ENCODE measurements around the gene TRIM31. TPM values are rescaled to one million over a fixed set of nuclear protein-coding genes. Genes with fewer than 3 reads are reported as not detected.

The TRIM31 gene
- total RNA-seq, 4 donors from 2014 or later: not detected

GRCh38 chr6:30060606-30061091 lies 52.2 kb downstream of the TRIM31 start:
- TF ChIP-seq CTCF (IDR thresholded peaks at IDR 0.05; ENCODE audit: low read depth): no peak

GRCh38 chr6:30055513-30055912 lies 57.4 kb downstream of the TRIM31 start:
- TF ChIP-seq CTCF (IDR thresholded peaks at IDR 0.05; ENCODE audit: low read depth): no peak

GRCh38 chr6:30053682-30054081 lies 59.2 kb downstream of the TRIM31 start:
- TF ChIP-seq CTCF (IDR thresholded peaks at IDR 0.05; ENCODE audit: low read depth): no peak

Small RNAs within 50 kb of the gene (small RNA-seq; reads per million reads assigned to genes)
- gene RF00554 (not detected), gene RF02219 (not detected), gene RF02220 (not detected)

Other genes with a start within 250 kb of the TRIM31 start
- gene HLA-A, start 170.6 kb downstream of the TRIM31 start, total RNA-seq: 1,000 to 10,000 TPM in 1 of 4 donors, 100 to 1,000 TPM in 3; 194 to 1,522 (median 473) TPM
- 10 to 100 TPM; 12.8 to 23.8 (median 20.0) TPM for gene POLR1H, start 51.8 kb downstream of the TRIM31 start, total RNA-seq
- 10 to 100 TPM; 27.1 to 45.5 (median 33.0) TPM for gene PPP1R11, start 45.9 kb downstream of the TRIM31 start, total RNA-seq
- gene RNF39, start 37.3 kb downstream of the TRIM31 start, total RNA-seq: not detected
- gene TRIM40, start 23.1 kb upstream of the TRIM31 start, total RNA-seq: not detected
- gene TRIM10, start 48.1 kb upstream of the TRIM31 start, total RNA-seq: not detected
- not detected for gene TRIM15, start 50.5 kb upstream of the TRIM31 start, total RNA-seq
- 10 to 100 TPM; 24.3 to 32.6 (median 28.5) TPM for gene TRIM26, start 100.3 kb upstream of the TRIM31 start, total RNA-seq
- gene TRIM39, start 213.8 kb upstream of the TRIM31 start, total RNA-seq: 10 to 100 TPM in 2 of 4 donors, 1 to 10 TPM in 2; 7.5 to 14.9 (median 10.8) TPM
- 10 to 100 TPM; 43.3 to 69.6 (median 49.5) TPM for gene RPP21, start 232.1 kb upstream of the TRIM31 start, total RNA-seq

All from subcutaneous adipose tissue (tissue), 4 donors.